Trophoblast cell (in vitro differentiated cells and primary cell): ENCODE results near the gene HOTAIR.

Source experiments
- DNase-seq, 2 donors: peaks; one replicate each; pipeline ENCODE4 v3.0.0-alpha.2; 2016
- H2AFZ ChIP-seq: 2 replicates; pipeline ENCODE4 v1.6.1; 2013; ENCODE audit warnings: low read length, moderate library complexity, mild to moderate bottlenecking; ENCODE audit not compliant: insufficient read depth, poor library complexity
- H2AK5ac ChIP-seq: 2 replicates; pipeline ENCODE4 v1.6.1; 2013; ENCODE audit warnings: mild to moderate bottlenecking, low read length
- H2BK120ac ChIP-seq: 2 replicates; pipeline ENCODE4 v1.6.1; 2013; ENCODE audit warnings: low read length, mild to moderate bottlenecking, moderate library complexity; ENCODE audit not compliant: insufficient read depth, poor library complexity
- H2BK12ac ChIP-seq: 2 replicates; pipeline ENCODE4 v1.6.1; 2013; ENCODE audit warnings: mild to moderate bottlenecking, low read length, moderate library complexity
- H2BK5ac ChIP-seq: 2 replicates; pipeline ENCODE4 v1.6.1; 2013; ENCODE audit warnings: low read length, low read depth, moderate library complexity, mild to moderate bottlenecking; ENCODE audit not compliant: poor library complexity
- H3K14ac ChIP-seq: 2 replicates; pipeline ENCODE4 v1.6.1; 2013; ENCODE audit warnings: mild to moderate bottlenecking, low read length
- H3K18ac ChIP-seq: 2 replicates; pipeline ENCODE4 v1.6.1; 2013; ENCODE audit warnings: mild to moderate bottlenecking, low read length
- H3K23ac ChIP-seq: 2 replicates; pipeline ENCODE4 v1.6.1; 2013; ENCODE audit warnings: low read length
- H3K27ac ChIP-seq: 2 replicates; pipeline ENCODE4 v1.5.1; 2013; ENCODE audit warnings: low read depth, mild to moderate bottlenecking, inconsistent platforms, low read length, moderate library complexity
- H3K27me3 ChIP-seq: 2 replicates; pipeline ENCODE4 v1.6.1; 2013; ENCODE audit warnings: inconsistent platforms, mild to moderate bottlenecking, low read length, moderate library complexity; ENCODE audit not compliant: insufficient read depth
- H3K36me3 ChIP-seq, 2 experiments: 1 replicate in 1 of 2; 2 replicates in 1 of 2; pipeline ENCODE4 v1.6.1; 2013; ENCODE audit warnings: low read length in 2 of 2, mild to moderate bottlenecking in 2 of 2, moderate library complexity in 1 of 2; ENCODE audit not compliant: insufficient read depth in 2 of 2, control insufficient read depth in 1 of 2
- H3K4ac ChIP-seq: 2 replicates; pipeline ENCODE4 v1.6.1; 2013; ENCODE audit warnings: low read depth, mild to moderate bottlenecking, low read length, moderate library complexity
- H3K4me1 ChIP-seq, 2 experiments: 1 replicate in 1 of 2; 2 replicates in 1 of 2; pipeline ENCODE4 v1.6.1; 2013; ENCODE audit warnings: low read length in 2 of 2, mild to moderate bottlenecking in 2 of 2, moderate library complexity in 1 of 2; ENCODE audit not compliant: insufficient read depth in 2 of 2, control insufficient read depth in 1 of 2
- H3K4me2 ChIP-seq: 2 replicates; pipeline ENCODE4 v1.6.1; 2013; ENCODE audit warnings: inconsistent platforms, mild to moderate bottlenecking, low read length, moderate library complexity
- H3K4me3 ChIP-seq: 2 replicates; pipeline ENCODE4 v1.5.1; 2013; ENCODE audit warnings: mild to moderate bottlenecking, low read depth, low read length, inconsistent platforms
- H3K79me1 ChIP-seq: one replicate; pipeline ENCODE4 v1.6.1; 2013; ENCODE audit warnings: low read length
- H3K79me2 ChIP-seq: 2 replicates; pipeline ENCODE4 v1.6.1; 2013; ENCODE audit warnings: low read length, mild to moderate bottlenecking; ENCODE audit not compliant: control insufficient read depth, insufficient read depth, poor library complexity
- H3K9ac ChIP-seq: 2 replicates; pipeline ENCODE4 v1.6.1; 2013; ENCODE audit warnings: mild to moderate bottlenecking, low read length
- H3K9me3 ChIP-seq: 2 replicates; pipeline ENCODE4 v1.6.1; 2013; ENCODE audit warnings: low read depth, mild to moderate bottlenecking, control low read depth, inconsistent platforms, low read length; ENCODE audit not compliant: insufficient read depth
- H4K12ac ChIP-seq: 2 replicates; pipeline ENCODE4 v1.6.1; 2013; ENCODE audit warnings: low read depth, mild to moderate bottlenecking, low read length, moderate library complexity
- H4K8ac ChIP-seq: 2 replicates; pipeline ENCODE4 v1.6.1; 2013; ENCODE audit warnings: low read depth, mild to moderate bottlenecking, low read length, moderate library complexity
- H4K91ac ChIP-seq: one replicate; pipeline ENCODE4 v1.6.1; 2013; ENCODE audit warnings: low read depth, mild to moderate bottlenecking, low read length, moderate library complexity
- WGBS: extraction: QIAGEN DNeasy Blood & Tissue Kit; methylation state at CpG from one replicate; pipeline ENCODE4 v1.1.7; 2013; ENCODE audit warnings: missing lambda C conversion rate; ENCODE audit not compliant: insufficient read length, insufficient coverage; ENCODE audit errors: extremely low coverage; 5-methylcytosine and 5-hydroxymethylcytosine counted together

Gene HOTAIR

DNA sequence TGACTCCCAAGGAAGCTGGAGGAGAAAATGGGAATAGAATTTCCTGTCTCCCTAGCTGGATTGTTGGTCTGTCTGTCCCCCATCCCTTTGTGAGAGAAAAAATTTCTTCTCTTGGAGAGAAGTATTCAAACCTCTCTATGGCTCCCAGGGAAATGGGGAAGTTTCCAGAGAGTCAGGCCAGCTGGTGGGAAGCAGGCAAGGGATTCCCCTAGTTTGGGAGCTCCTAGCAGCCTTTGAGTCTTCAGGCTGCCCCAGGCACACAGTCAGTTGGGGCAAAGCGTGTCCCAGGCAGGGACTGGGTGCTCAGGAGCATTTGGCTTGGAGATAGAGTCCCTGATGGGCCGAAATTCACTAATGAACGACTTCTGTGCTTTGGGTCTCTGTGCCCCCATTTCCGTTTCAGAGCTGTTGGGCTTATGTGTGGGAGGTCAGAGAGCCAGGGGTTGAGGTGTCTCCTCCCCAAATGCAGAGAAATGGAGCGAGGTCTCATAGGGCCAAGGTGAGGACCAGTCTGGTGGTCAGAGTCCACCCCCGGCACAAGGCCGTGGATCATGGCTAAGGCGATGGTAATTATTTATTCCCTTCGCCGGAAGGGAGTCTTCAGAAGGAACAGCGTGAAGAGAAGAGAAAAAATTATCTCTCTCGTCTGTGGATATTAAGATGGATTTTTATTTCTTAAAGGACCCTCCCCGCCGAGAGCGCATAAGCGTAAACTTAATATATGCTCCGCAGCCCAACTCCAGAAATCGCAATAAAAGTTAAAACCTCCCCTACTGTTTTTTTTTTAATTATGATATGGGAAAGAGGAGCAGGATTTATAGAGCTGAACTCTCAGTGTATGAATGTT is 18.6 kb upstream of the HOTAIR start:
- peaks cover 92% of the 10 kb centered on the region for H3K27me3 ChIP-seq
- H3K36me3 ChIP-seq = no peaks in the 10 kb centered on the region
- H4K8ac ChIP-seq = no peak overlapping the region
- H3K4ac ChIP-seq = no peak overlapping the region
- no CpG with 5 or more reads among the region's 18 CpGs for WGBS
- H3K14ac ChIP-seq = no peak overlapping the region
- no peak overlapping the region for H4K91ac ChIP-seq
- no peak overlapping the region for H2BK120ac ChIP-seq
- H3K9me3 ChIP-seq = peaks cover 15% of the 10 kb centered on the region
- H2BK5ac ChIP-seq = no peak overlapping the region
- H3K27ac ChIP-seq = no peak overlapping the region
- no peak overlapping the region for H2AK5ac ChIP-seq
- H2BK12ac ChIP-seq = no peak overlapping the region
- no peak overlapping the region for H3K4me3 ChIP-seq
- H3K23ac ChIP-seq = no peak overlapping the region
- H3K9ac ChIP-seq = no peak overlapping the region
- no peak overlapping the region for H3K4me2 ChIP-seq
- no peak overlapping the region for H4K12ac ChIP-seq
- DNase-seq = no peak
- no peaks in the 10 kb centered on the region for H3K79me1 ChIP-seq
- no peaks in the 10 kb centered on the region for H3K79me2 ChIP-seq
- H2AFZ ChIP-seq = no peak overlapping the region
- peaks cover 0 to 8% of the 10 kb centered on the region in 2 experiments for H3K4me1 ChIP-seq
- H3K18ac ChIP-seq = no peak overlapping the region

- Histone ChIP-seq H2BK5ac (no peak overlapping the region), H3K79me2 (no peaks in the 10 kb centered on the region), H3K27ac (no peak overlapping the region), H3K9ac (no peak overlapping the region), H3K9me3 (peaks cover 13% of the 10 kb centered on the region), H4K91ac (no peak overlapping the region), H2AK5ac (no peak overlapping the region), H3K4me2 (no peak overlapping the region), H2BK120ac (no peak overlapping the region), H3K4ac (no peak overlapping the region), H3K79me1 (no peaks in the 10 kb centered on the region), H2BK12ac (no peak overlapping the region), H3K36me3 (no peaks in the 10 kb centered on the region), H3K23ac (no peak overlapping the region), H4K8ac (no peak overlapping the region), H4K12ac (no peak overlapping the region), H3K4me1 (peaks cover 0 to 8% of the 10 kb centered on the region in 2 experiments), H3K27me3 (peaks cover 92% of the 10 kb centered on the region), H3K14ac (no peak overlapping the region), H3K4me3 (no peak overlapping the region), H3K18ac (no peak overlapping the region), H2AFZ (no peak overlapping the region)
- no peak for DNase-seq
- no CpG with 5 or more reads among the region's 7 CpGs for WGBS
These were observed 17.7 kb upstream of the HOTAIR start for GRCh38 chr12:53992377-53992889.

DNA sequence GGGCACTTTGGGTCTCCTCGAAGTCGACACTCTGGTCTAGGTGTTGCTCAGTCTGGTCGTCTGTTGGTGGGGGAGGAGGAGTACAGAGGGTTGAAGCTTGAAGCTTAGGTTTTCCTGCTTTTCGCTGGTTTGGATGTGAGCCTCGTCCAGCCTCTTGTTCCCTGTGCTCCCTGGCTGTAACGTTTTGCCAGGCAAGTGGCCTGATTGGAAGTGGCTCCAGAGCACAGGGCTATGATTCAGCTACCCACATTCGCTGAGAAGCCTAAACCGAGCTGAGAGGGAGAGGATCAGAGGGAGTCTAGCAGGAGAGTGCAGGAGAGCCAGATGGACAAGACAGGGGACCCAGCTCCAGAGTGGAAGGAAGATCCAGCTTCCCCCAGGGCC is 16.3 kb upstream of the HOTAIR start:
- peaks cover 17% of the 10 kb centered on the region for H3K9me3 ChIP-seq
- H3K27me3 ChIP-seq = peaks cover 92% of the 10 kb centered on the region
- no peak overlapping the region for H3K14ac ChIP-seq
- no peak overlapping the region for H3K18ac ChIP-seq
- H4K12ac ChIP-seq = no peak overlapping the region
- H3K4me2 ChIP-seq = no peak overlapping the region
- H2BK12ac ChIP-seq = no peak overlapping the region
- H3K9ac ChIP-seq = no peak overlapping the region
- H2BK5ac ChIP-seq = no peak overlapping the region
- H3K79me2 ChIP-seq = no peaks in the 10 kb centered on the region
- H3K36me3 ChIP-seq = no peaks in the 10 kb centered on the region
- peaks cover 0 to 8% of the 10 kb centered on the region in 2 experiments for H3K4me1 ChIP-seq
- peak; percentile 23 to 40 for DNase-seq
- H3K4me3 ChIP-seq = no peak overlapping the region
- H2AFZ ChIP-seq = no peak overlapping the region
- no peak overlapping the region for H4K91ac ChIP-seq
- no peak overlapping the region for H4K8ac ChIP-seq
- no peak overlapping the region for H2AK5ac ChIP-seq
- H2BK120ac ChIP-seq = no peak overlapping the region
- no peaks in the 10 kb centered on the region for H3K79me1 ChIP-seq
- H3K27ac ChIP-seq = no peak overlapping the region
- H3K4ac ChIP-seq = no peak overlapping the region
- no CpG with 5 or more reads among the region's 8 CpGs for WGBS
- H3K23ac ChIP-seq = no peak overlapping the region

- no peak for DNase-seq
- no peak overlapping the region for H2BK120ac ChIP-seq
- no peak overlapping the region for H3K4ac ChIP-seq
- peaks cover 92% of the 10 kb centered on the region for H3K27me3 ChIP-seq
- H3K9me3 ChIP-seq = peaks cover 20% of the 10 kb centered on the region
- H2BK5ac ChIP-seq = no peak overlapping the region
- no peaks in the 10 kb centered on the region for H3K79me1 ChIP-seq
- peaks cover 0 to 5% of the 10 kb centered on the region in 2 experiments for H3K4me1 ChIP-seq
- no peak overlapping the region for H2BK12ac ChIP-seq
- H3K9ac ChIP-seq = no peak overlapping the region
- H4K91ac ChIP-seq = no peak overlapping the region
- H3K36me3 ChIP-seq = no peaks in the 10 kb centered on the region
- no peak overlapping the region for H3K23ac ChIP-seq
- no peak overlapping the region for H3K4me2 ChIP-seq
- H3K18ac ChIP-seq = no peak overlapping the region
- H4K12ac ChIP-seq = no peak overlapping the region
- no peak overlapping the region for H3K14ac ChIP-seq
- H4K8ac ChIP-seq = no peak overlapping the region
- no peak overlapping the region for H3K27ac ChIP-seq
- H2AK5ac ChIP-seq = no peak overlapping the region
- no CpG with 5 or more reads among the region's 27 CpGs for WGBS
- no peak overlapping the region for H2AFZ ChIP-seq
- H3K4me3 ChIP-seq = no peak overlapping the region
- no peaks in the 10 kb centered on the region for H3K79me2 ChIP-seq
These were observed 15.7 kb upstream of the HOTAIR start for GRCh38 chr12:53990311-53991076.
